HG03159 (cell line): ENCODE measurements around the gene SYNGR2.

Source experiments
- ATAC-seq: cut with Tn5 transposase; IDR thresholded peaks from one replicate; pipeline ENCODE4 v1.9.1; 2021; ENCODE audit warnings: mild to moderate bottlenecking, moderate library complexity; ENCODE audit not compliant: unreplicated experiment

SYNGR2 gene

GRCh38 chr17:78197147-78197832 is 28.9 kb downstream of the SYNGR2 start:
- ATAC-seq = no peak

- no peak for ATAC-seq
Observed at GRCh38 chr17:78200451-78200850, 32.1 kb downstream of the SYNGR2 start.

- ATAC-seq = no peak
Observed at GRCh38 chr17:78202666-78203065, 34.3 kb downstream of the SYNGR2 start.

- ATAC-seq = no peak
Observed at GRCh38 chr17:78204387-78205123, 36.2 kb downstream of the SYNGR2 start.

GRCh38 chr17:78205124-78205775 is 36.9 kb downstream of the SYNGR2 start:
- ATAC-seq = no peak

GRCh38 chr17:78206298-78206697 is 37.9 kb downstream of the SYNGR2 start:
- no peak for ATAC-seq

- no peak for ATAC-seq
Observed at GRCh38 chr17:78208486-78208885, 40.1 kb downstream of the SYNGR2 start.

- ATAC-seq = no peak
Observed at GRCh38 chr17:78210111-78210510, 41.7 kb downstream of the SYNGR2 start.

GRCh38 chr17:78211032-78211431 is 42.7 kb downstream of the SYNGR2 start:
- ATAC-seq = no peak

- ATAC-seq = peak; percentile 89
Observed at GRCh38 chr17:78214016-78214705, 45.8 kb downstream of the SYNGR2 start, which contains the start of gene BIRC5. BIRC5 (plus strand) TSS chr17:78214253; CDS start chr17:78214317, 64 bp downstream.

- no peak for ATAC-seq
Observed at GRCh38 chr17:78214706-78215061, 46.3 kb downstream of the SYNGR2 start.

GRCh38 chr17:78219396-78220150 is 51.2 kb downstream of the SYNGR2 start:
- ATAC-seq = no peak
